Measurements from ENCODE around the gene LMBR1. TPM values are rescaled to one million over a fixed set of nuclear protein-coding genes. Genes with fewer than 3 reads are reported as not detected.

LMBR1 gene
- total and polyA plus RNA-seq, 2 of the 4 experiments (the other 2 are of a cell fraction), result 11.9 to 19.9 TPM

DNA sequence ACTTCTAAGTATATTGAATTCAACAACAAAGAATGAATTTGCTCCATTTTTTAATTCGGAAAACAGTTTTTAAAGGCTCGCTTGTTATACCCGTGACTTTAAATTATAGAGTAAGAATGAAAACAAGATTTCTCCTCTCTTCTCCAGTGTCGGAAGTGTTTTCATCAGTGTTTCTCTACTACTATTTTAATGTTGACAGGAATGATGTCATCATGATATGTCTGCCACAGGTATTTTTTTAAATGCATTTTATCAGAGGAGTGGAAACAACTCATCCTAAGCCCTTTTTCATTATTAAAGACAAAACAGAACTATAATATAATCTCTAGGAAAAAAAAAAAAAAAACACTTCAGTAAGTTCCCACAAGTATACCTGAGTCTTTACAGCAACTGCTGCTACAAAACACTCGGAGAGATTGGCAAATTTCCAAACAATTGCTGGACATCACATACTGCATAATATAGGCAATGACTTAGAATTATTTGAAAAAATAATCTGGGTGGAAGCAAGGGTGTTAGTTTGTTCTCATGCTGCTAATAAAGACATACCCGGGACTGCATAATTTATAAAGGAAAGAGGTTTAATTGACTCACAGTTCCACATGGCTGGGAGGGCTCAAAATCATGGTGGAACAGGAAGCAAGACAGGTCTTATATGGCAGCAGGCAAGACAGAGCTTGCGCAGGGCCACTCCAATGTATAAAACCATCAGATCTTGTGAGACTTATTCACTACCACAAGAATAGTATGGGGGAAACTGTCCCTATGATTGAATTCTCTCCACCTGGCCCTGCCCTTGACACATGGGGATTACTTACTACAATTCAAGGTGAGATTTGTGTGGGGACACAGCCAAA, 257.2 kb downstream of the LMBR1 start:
- Histone ChIP-seq H3K9me3 (ENCODE audit: control insufficient read depth, insufficient read depth, low read length) (no peaks in the 10 kb centered on the region), H4K20me1 (ENCODE audit: insufficient read depth, low read length) (no peaks in the 10 kb centered on the region), H3K36me3 (ENCODE audit: control insufficient read depth, insufficient read depth, low read length) (no peaks in the 10 kb centered on the region), H3K27me3 (ENCODE audit: control insufficient read depth, insufficient read depth, low read length) (no peaks in the 10 kb centered on the region), H3K4me3 (ENCODE audit: insufficient read depth, low read depth, low read length) (no peak overlapping the region), H3K14ac (replicated peaks; ENCODE audit: low read depth, low read length) (no peak overlapping the region), H3K23ac (ENCODE audit: low read depth, low read length) (no peak overlapping the region), H2AFZ (replicated peaks; ENCODE audit: low read length, poor library complexity) (no peak overlapping the region), H2BK5ac (ENCODE audit: low read depth, low read length, poor library complexity, severe bottlenecking) (no peak overlapping the region), H3K4ac (ENCODE audit: low read depth, low read length) (no peak overlapping the region), H3K4me1 (ENCODE audit: control insufficient read depth, insufficient read depth, low read length) (peaks cover 2% of the 10 kb centered on the region; the same call in 1 of the 2 replicates), H4K91ac (ENCODE audit: insufficient read depth, low read depth, low read length) (no peak overlapping the region), H4K5ac (ENCODE audit: low read depth, low read length) (no peak overlapping the region), H4K8ac (ENCODE audit: low read depth in 2 of 2, low read length in 2 of 2) (no peak overlapping the region), H2BK120ac (ENCODE audit: low read depth, low read length) (no peak overlapping the region), H3K56ac (ENCODE audit: extremely low read depth, insufficient read depth, low read length) (no peak overlapping the region), H2BK20ac (ENCODE audit: low read depth, low read length) (no peak overlapping the region), H2AK5ac (ENCODE audit: low read depth, low read length) (no peak overlapping the region), H2BK15ac (ENCODE audit: low read depth, low read length) (no peak overlapping the region), H3K18ac (ENCODE audit: low read depth, low read length) (no peak overlapping the region), H3K79me1 (ENCODE audit: low read depth in 1 of 2, low read length in 2 of 2) (peaks cover 7 to 14% of the 10 kb centered on the region in 2 experiments), H3K4me2 (ENCODE audit: low read depth, low read length) (no peak overlapping the region), H2AK9ac (replicated peaks; ENCODE audit: low read depth, low read length, poor library complexity) (no peak overlapping the region), H3K9me1 (ENCODE audit: insufficient read depth, low read length) (peaks cover 3% of the 10 kb centered on the region; the same call in 1 of the 2 replicates), H3K27ac (ENCODE audit: insufficient read depth, low read length) (no peak overlapping the region), H3K9ac (ENCODE audit: low read depth, low read length) (no peak overlapping the region)
- POLR2A ChIA-PET (ENCODE audit: unreplicated experiment), result no interaction called here
- in situ Hi-C loops (cut with MboI; ENCODE audit: low sequenced_read_pairs), result loop anchor here (25.0 kb wide), 2 partner anchors 502 to 823 kb away; partner anchors contain the start of genes SHH and UBE3C
- WGBS, 2 experiments (ENCODE audit: extremely low coverage in 2 of 2, insufficient read length in 1 of 2), result 83% methylated on average over 1 of the region's 7 CpGs; no CpG with 5 or more reads in 1 of the 2 experiments
- no peak for ATAC-seq (ENCODE audit: low read depth)
- BruUV-seq (replicated peaks), result no TSS peak
- intact Hi-C loops (cut with micrococcal nuclease), result no loop called here
- no peak for DNase-seq
- CTCF ChIA-PET, result no interaction called here
- dilution Hi-C loops (cut with HindIII; ENCODE audit: low sequenced_read_pairs, unreplicated experiment), result no loop called here
- TF ChIP-seq MAFK (IDR thresholded peaks at IDR 0.05; ENCODE audit: low read depth, low read length) (no peak), MXI1 (IDR thresholded peaks at IDR 0.05; ENCODE audit: borderline replicate concordance, low read depth, low read length) (no peak), RFX5 (IDR thresholded peaks at IDR 0.05; ENCODE audit: low read depth, low read length) (no peak), CHD1 (IDR thresholded peaks at IDR 0.05; ENCODE audit: low read depth, low read length) (no peak), POLR2A (IDR thresholded peaks at IDR 0.05; ENCODE audit: low read depth, low read length) (no peak), RCOR1 (IDR thresholded peaks at IDR 0.05; ENCODE audit: insufficient replicate concordance, low read length) (no peak), MAZ (IDR thresholded peaks at IDR 0.05; ENCODE audit: borderline replicate concordance, low read depth, low read length) (no peak), NFE2L2 (IDR thresholded peaks at IDR 0.05; ENCODE audit: low read depth, low read length) (no peak), RAD21 (IDR thresholded peaks at IDR 0.05; ENCODE audit: low read length) (no peak), SMC3 (IDR thresholded peaks at IDR 0.05; ENCODE audit: low read depth, low read length) (no peak), BHLHE40 (IDR thresholded peaks at IDR 0.05; ENCODE audit: low read depth, low read length) (no peak), FOS (IDR thresholded peaks at IDR 0.05; ENCODE audit: low read depth, low read length) (no peak)
- TF ChIP-seq, protein P1, sequence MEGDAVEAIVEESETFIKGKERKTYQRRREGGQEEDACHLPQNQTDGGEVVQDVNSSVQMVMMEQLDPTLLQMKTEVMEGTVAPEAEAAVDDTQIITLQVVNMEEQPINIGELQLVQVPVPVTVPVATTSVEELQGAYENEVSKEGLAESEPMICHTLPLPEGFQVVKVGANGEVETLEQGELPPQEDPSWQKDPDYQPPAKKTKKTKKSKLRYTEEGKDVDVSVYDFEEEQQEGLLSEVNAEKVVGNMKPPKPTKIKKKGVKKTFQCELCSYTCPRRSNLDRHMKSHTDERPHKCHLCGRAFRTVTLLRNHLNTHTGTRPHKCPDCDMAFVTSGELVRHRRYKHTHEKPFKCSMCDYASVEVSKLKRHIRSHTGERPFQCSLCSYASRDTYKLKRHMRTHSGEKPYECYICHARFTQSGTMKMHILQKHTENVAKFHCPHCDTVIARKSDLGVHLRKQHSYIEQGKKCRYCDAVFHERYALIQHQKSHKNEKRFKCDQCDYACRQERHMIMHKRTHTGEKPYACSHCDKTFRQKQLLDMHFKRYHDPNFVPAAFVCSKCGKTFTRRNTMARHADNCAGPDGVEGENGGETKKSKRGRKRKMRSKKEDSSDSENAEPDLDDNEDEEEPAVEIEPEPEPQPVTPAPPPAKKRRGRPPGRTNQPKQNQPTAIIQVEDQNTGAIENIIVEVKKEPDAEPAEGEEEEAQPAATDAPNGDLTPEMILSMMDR (conservative IDR thresholded peaks at IDR 0.05; ENCODE audit: low read depth, low read length), result no peak
- TF ChIP-seq, protein P2, sequence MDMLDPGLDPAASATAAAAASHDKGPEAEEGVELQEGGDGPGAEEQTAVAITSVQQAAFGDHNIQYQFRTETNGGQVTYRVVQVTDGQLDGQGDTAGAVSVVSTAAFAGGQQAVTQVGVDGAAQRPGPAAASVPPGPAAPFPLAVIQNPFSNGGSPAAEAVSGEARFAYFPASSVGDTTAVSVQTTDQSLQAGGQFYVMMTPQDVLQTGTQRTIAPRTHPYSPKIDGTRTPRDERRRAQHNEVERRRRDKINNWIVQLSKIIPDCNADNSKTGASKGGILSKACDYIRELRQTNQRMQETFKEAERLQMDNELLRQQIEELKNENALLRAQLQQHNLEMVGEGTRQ (IDR thresholded peaks at IDR 0.05; ENCODE audit: low read depth, low read length), result no peak
- TF ChIP-seq, protein P3, sequence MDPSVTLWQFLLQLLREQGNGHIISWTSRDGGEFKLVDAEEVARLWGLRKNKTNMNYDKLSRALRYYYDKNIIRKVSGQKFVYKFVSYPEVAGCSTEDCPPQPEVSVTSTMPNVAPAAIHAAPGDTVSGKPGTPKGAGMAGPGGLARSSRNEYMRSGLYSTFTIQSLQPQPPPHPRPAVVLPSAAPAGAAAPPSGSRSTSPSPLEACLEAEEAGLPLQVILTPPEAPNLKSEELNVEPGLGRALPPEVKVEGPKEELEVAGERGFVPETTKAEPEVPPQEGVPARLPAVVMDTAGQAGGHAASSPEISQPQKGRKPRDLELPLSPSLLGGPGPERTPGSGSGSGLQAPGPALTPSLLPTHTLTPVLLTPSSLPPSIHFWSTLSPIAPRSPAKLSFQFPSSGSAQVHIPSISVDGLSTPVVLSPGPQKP (IDR thresholded peaks at IDR 0.05; ENCODE audit: borderline replicate concordance, low read depth, low read length), result no peak

Measured in IMR-90 (cell line).